A673 (cell line): ENCODE results near the gene LCE1C.

Experiments
- EZH2 ChIP-seq: fragments of 200-600 bp; sonication (generic); IDR thresholded peaks from 2 replicates; pipeline ENCODE4 v1.6.1; 2017; ENCODE audit warnings: borderline replicate concordance, low read depth, mild to moderate bottlenecking, mixed read lengths, antibody characterized with exemption, low read length; ENCODE audit not compliant: poor library complexity, severe bottlenecking
- TF ChIP-seq, protein P1 (sequence below): fragments of 300-800, 200-600 bp; sonication (generic); conservative IDR thresholded peaks from 2 replicates; pipeline ENCODE4 v1.5.1; 2017; ENCODE audit warnings: low read depth, mild to moderate bottlenecking, antibody characterized with exemption, low read length, moderate library complexity, mixed read lengths

DNA sequence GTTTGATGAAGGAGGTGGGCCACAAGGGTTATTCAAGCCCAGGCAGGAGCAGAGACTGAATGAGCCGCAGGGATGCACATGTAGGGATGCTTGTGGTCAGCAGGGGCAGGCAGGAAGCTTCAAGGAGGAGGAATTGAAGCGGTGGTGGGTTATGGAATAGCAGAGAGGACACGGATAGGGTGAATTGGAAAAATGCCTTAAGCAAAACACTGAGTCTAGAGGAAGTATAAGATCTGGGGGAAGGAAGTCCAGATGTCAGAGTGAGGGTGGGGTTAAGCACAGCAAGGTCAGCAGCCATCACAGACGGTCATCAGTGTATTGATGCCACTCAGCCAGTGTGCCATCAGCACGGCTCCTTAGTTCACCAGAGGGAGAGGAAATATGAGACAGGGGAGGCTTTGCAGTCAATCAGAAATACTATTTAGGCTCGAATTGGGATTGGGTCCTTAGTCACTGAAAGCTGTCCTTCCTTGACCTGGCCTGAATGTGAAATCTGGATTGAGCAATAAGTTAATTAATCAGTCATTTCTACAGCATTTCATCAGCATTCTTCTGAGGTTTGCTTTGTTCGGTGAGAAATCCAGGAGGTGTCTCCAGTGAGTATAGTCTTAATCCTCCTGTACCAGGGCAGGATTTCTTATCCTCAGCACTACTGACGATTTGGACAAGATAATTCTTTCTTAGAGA lies 37.5 kb downstream of the LCE1C start:
- TF ChIP-seq, protein P1, sequence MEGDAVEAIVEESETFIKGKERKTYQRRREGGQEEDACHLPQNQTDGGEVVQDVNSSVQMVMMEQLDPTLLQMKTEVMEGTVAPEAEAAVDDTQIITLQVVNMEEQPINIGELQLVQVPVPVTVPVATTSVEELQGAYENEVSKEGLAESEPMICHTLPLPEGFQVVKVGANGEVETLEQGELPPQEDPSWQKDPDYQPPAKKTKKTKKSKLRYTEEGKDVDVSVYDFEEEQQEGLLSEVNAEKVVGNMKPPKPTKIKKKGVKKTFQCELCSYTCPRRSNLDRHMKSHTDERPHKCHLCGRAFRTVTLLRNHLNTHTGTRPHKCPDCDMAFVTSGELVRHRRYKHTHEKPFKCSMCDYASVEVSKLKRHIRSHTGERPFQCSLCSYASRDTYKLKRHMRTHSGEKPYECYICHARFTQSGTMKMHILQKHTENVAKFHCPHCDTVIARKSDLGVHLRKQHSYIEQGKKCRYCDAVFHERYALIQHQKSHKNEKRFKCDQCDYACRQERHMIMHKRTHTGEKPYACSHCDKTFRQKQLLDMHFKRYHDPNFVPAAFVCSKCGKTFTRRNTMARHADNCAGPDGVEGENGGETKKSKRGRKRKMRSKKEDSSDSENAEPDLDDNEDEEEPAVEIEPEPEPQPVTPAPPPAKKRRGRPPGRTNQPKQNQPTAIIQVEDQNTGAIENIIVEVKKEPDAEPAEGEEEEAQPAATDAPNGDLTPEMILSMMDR, result no peak
- TF ChIP-seq EZH2, result no peak
